Forelimb muscle (tissue), 1 donor: ENCODE measurements around the gene RELB. TPM values are rescaled to one million over a fixed set of nuclear protein-coding genes. Genes with fewer than 3 reads are reported as not detected.
A peak's percentile ranks its signal among the peaks of the same experiment; 100 is the strongest.

ENCODE experiments used
- DNase-seq: peaks from one replicate; pipeline ENCODE4 v3.0.0-alpha.2; 2013; ENCODE audit warnings: low read depth
- polyA plus RNA-seq: library from polyadenylated mRNA; unstranded; fragments of 120-200 nt; gene quantifications from one replicate; pipeline ENCODE4 v1.2.1, GENCODE V29; 2013; ENCODE audit not compliant: insufficient read length

RELB gene
- polyA plus RNA-seq, 1 donor: 4.8 TPM

DNA sequence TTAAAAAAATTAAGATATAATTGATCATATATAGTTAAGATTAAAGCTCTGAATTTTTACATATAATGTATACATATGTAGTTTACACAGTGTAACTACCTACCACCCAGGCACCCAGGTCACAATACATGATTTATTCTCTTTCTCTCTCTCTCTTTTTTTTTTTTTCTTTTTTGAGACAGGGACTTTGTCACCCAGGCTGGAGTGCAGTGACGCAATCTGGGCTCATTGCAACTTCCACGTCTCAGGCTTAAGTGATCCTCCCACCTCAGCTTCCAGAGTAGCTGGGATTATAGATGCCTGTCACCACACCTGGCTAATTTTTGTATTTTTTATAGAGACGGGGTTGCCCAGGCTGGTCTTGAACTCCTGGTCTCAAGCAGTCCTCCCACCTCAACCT, 18.8 kb downstream of the RELB start:
- no peak for DNase-seq

DNA sequence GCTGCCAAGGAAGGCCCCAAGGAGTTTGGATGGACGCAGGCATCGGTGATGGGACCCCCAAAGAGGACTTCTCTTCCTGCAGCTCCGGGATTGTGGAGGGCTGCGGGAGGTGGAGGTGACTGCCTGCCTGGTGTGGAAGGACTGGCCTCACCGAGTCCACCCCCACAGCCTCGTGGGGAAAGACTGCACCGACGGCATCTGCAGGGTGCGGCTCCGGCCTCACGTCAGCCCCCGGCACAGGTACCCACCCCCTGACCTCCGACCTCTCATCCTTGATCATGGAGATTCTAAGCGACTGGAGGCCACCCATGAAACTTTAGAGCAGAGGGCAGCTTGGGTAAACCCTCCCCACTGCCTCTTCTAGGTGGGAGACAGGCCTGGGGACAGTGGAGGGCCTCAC, 20.7 kb downstream of the RELB start:
- no peak for DNase-seq

DNA sequence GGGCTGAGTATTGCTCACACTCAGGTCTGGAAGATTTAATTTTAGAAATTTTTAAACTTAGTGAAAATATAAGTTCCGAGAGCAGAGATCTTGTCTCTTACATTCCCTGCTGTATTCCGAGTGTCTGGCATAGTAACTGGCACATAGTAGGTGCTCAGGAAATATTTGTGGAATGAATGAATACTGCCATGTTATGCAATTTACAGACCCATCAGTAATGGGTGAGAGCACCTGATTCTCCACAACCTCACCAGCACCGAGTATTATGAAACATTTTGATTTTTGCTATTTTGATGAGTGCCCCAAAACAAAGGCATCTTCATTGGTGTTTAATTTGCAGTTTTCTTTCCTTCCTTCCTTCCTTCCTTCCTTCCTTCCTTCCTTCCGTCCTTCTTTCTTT, 21.8 kb downstream of the RELB start:
- no peak for DNase-seq

DNA sequence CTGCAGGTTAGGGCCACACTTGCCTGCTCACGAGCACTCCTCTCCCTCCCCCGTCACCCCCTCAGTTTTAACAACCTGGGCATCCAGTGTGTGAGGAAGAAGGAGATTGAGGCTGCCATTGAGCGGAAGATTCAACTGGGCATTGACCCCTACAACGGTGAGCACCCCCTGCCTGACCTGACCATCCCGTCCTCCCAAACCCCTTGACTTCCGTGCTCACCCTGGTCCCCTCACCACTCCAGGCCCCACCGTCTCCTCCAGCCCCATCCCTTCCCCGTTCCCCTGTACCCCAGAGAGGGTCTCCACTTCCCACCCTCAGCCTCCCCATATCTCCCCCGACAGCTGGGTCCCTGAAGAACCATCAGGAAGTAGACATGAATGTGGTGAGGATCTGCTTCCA, 24.0 kb downstream of the RELB start:
- no peak for DNase-seq

DNA sequence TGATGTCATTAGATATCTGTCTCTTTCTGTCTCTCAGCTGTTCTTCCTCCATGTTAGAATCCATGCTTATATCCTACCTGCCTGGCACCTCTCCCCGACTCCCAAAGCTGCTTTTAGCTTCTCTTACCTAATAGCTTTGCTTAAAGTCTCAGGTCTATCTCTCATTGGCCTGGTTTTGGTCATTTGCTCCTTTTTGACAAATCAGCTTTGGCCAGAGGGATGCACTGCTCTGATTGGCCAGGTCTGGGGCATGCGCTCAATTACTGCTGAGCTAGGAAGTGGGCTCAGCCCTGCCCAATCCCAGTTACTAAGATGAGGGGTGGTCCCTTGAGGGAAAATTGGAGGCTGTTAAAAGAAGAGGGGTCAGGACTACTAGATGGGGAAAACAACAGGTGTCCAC, 26.1 kb downstream of the RELB start:
- DNase-seq: no peak

DNA sequence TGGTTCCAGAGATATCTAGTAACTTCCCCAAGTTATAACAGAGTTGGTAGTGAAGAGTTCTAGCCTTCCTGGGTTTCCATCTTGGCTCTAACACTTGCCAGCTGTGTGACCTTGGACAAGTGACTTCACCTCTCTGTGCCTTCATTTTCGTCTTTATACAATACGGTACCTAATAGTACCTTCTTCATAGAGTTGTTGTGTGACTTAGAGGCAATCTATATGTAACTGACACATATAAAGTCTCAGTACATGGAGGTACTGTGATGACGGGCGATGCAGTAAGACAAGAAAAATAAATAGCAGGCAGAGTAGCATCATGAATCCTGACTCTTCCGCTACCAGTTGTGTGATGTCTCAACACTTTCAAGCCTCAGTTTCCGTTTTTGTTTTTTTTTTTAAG, 29.6 kb downstream of the RELB start:
- DNase-seq: no peak

DNA sequence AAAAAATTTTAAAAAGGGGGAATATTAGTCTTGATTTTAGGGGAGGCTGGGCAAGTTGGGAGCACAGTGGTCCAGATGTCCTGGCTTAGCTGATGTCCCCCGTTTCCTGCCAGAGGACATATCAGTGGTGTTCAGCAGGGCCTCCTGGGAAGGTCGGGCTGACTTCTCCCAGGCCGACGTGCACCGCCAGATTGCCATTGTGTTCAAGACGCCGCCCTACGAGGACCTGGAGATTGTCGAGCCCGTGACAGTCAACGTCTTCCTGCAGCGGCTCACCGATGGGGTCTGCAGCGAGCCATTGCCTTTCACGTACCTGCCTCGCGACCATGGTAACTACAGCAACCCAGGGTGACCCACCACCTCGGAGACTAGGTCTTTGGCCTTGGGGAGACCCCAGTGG, 31.2 kb downstream of the RELB start:
- DNase-seq: no peak

DNA sequence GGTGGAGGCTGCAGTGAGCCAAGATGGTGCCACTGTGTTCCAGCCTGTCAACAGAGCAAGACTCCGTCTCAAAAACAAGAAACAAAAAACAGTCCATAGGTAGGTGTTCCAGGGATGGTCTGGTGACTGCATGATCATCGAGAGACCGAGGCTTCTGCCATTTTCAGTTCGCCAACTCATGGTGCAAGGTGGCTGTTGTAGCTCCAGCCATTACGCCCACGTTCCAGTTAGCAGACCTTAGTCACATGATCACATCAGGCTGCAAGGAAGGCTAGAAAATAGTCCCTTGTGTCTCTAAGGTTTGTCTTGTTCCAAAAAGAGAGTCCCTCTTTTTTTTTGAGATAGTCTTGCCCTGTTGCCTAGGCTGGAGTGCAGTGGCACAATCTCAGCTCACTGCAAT, 34.5 kb downstream of the RELB start:
- DNase-seq: no peak

DNA sequence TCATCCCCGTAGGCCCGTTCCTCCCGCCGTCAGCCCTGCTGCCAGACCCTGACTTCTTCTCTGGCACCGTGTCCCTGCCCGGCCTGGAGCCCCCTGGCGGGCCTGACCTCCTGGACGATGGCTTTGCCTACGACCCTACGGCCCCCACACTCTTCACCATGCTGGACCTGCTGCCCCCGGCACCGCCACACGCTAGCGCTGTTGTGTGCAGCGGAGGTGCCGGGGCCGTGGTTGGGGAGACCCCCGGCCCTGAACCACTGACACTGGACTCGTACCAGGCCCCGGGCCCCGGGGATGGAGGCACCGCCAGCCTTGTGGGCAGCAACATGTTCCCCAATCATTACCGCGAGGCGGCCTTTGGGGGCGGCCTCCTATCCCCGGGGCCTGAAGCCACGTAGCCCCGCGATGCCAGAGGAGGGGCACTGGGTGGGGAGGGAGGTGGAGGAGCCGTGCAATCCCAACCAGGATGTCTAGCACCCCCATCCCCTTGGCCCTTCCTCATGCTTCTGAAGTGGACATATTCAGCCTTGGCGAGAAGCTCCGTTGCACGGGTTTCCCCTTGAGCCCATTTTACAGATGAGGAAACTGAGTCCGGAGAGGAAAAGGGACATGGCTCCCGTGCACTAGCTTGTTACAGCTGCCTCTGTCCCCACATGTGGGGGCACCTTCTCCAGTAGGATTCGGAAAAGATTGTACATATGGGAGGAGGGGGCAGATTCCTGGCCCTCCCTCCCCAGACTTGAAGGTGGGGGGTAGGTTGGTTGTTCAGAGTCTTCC, 36.3 kb downstream of the RELB start:
- DNase-seq: no peak

DNA sequence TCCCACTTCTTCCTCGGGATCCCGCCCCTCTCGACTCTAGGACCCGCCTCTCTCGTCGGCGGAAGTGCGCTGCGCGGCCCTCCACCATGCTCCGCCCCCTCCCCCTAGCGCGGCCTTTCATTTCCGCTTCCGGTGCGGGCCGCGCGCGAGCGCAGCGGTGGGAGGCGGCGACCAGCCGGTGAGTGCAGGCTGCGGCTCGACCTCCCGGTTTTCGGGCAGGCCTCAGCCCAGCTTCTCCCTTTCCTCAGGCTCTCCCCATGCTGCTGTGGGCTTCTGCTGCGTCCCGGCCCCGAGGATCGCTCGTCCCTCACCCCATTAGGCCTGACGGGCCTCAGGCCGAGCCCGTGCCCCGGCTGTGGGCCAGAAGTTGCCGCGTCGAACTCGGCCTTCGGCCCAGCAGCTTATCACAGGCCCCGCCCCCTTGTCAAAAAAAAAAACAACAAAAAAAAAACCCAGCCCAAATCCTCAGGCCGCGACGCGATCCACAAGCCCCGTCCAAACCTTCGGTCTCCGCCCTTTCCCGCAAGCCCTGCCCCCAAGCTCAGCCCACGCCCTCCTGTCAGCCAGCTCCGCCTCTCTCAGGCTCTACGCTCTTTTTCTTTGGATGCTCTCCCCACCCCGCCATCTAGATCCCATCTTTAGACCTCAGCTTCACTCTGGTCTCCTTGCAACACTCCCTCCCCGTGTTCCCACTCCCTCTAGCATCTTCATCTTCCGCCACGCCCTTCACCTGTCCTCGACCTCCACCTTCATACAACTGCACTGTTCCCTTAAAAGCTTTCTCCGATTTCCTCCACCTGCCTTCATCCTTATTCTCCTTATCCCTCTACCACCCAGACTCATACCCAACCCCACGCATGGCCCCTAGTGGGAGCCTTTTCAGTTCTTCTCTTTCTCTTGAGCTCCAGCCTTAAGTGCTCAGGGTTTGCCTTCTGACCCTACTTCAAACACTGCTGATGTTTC, 37.9 kb downstream of the RELB start, which contains the start of gene CLASRP:
Gene CLASRP, plus strand, starts transcription at position 115 of the 963 bp plus-strand sequence. CDS start 1,168 bp downstream, outside the sequence.
- peak; percentile 74 for DNase-seq

DNA sequence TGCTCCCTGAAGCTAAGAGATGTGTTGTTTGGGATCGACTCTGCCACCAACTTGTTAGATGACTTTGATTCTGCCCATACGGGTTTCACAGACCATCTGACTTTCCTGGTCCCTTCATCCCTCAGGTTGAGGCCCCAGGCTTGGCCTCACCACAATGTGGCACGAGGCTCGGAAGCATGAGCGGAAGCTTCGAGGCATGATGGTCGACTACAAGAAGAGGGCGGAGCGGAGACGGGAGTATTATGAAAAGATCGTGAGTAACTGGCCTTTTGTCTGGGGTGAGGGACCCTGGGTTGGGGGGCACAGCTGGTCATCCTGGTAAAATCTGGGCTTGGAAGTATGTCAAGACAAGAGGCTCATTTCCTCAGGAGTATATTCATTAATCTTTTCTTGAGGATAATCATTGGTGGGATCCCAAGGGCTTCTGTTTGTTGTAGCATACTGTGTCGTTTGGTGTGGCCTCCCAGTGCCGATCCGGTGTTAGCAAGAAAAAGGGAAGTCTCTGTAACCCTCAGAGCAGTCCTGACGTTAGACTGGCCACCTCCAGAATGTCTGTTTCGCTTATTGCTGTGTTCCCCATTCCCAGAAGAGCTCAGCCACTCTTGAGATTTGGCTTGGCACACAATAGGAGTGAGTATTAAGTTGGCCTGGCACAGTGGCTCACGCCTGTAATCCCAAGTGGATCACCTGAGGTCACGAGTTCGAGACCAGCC, 39.0 kb downstream of the RELB start:
- no peak for DNase-seq

DNA sequence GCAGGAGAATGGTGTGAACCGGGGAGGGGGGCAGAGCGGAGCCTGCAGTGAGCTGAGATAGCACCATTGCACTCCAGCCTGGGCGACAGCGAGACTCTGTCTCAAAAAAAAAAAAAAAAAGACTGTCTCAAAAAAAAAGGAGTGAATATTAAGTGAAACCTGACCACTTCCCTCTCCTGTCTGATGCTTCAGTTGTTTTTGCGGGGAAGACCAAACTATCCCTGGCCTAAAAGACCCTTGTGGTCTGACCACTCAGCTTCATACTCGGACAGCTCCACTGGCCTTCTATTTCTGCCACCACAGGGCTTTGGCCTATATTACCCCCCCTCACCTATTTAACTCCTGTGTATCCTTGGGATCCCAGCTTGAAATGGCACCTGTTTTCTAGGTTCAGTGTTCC, 39.9 kb downstream of the RELB start:
- DNase-seq: no peak

DNA sequence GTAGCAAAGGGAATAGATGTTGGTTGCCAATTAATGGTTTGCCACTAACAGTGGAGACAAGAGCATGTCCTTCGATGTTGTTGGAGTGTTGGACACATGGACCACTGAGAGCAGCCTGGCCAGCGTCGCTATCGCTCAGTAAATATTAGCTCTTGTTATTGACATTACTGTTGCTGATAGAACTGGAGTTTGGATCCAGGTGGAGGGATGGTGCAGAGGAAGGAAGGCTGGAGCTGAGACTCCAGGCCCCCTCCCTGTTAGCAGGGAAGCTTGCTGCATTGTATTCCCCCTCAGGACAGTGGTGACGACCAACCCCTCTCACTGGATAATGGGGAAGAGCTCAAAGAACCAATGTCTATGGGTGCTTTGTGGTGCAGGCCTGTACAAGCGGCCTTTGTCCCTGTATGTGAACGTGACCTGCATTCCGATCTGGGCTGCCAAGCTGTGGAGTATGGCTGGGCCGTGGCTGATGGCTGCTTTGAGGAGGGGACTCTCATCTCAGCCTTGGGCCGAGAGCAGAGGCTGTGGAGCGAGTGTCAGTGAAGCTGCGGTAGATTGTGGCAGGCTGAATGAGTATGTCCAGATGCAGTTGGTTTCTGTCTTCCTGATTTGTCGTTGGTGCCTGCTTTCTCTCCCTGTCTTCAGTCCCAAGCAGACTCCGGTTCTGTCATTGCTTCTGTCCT, 44.5 kb downstream of the RELB start:
- DNase-seq: no peak

DNA sequence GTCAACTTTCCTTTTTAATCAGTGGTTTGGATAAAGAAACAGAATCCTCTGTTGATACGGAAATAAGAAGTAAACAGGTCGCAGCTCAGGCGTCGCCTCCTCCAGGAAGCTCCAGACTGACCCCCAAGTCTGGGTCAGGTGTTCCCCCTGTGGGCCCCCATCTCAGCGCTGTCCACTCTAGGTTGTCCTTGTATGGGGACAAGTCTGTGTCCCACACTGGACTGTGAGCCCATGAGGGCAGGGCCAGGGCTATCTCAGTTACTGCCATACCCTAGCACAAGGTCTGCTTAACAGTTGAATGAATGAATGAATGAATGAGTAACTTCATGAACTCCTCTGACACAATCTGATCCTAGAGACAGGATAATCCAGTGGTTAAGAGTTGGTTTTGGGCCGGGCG, 45.1 kb downstream of the RELB start:
- no peak for DNase-seq

DNA sequence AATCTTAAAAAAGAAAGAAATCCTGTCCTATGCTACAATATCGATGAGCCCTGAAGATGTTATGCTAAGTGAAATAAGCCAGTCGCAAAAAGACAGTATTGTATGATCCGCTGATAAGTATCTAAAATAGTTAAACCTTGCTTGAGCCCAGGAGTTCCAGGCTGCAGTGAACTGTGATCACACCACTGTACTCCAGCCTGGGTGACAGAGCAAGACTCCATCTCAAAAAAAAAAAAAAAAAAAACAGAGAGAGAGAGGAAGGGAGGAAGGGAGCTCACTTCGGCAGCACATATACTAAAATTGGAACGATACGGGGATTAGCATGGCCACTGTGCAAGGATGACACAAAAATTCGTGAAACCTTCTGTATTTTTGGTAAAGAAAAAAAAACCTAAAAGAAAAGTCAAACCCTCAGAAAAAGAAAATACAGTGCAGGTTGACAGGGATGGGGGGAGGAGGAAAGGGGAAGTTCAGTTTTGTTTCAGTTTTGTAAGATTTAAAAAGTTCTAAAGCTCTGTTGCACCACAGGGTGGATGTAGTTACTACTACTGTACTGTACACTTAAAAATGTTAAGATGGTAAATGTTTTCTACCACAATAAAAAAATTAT, 46.0 kb downstream of the RELB start:
- no peak for DNase-seq

DNA sequence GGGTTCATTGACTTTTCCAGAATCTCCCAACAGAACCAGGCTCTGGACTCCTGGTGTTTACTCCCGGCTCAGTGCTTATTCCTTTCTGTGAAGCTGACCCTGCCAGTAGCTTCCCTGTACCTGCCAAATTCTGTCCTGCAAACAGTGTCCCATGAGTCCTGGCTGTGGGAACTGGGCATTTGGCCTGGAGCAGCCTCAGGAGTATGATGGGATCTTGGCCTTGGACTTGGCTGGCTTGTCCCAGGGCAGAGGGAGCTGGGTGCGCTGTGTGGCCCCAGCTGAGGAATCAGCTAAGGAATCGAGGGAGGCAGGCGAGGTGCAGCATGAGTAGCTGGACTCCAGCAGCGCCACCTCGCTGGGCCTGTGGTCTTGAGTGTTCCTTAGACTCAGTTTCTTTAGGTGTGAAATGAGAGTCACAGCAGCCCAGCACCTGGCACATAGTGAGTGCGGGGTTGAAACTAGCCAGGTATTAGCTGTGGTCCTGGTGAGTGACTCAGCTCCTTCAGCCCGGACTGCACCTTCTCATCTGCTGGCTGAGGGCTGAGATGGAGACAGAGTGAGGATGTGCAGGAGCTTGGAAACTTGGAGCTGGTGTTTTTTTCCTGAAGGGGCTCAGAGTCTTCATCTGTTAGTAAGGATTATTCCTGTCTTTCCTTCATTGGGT, 47.9 kb downstream of the RELB start:
- no peak for DNase-seq

DNA sequence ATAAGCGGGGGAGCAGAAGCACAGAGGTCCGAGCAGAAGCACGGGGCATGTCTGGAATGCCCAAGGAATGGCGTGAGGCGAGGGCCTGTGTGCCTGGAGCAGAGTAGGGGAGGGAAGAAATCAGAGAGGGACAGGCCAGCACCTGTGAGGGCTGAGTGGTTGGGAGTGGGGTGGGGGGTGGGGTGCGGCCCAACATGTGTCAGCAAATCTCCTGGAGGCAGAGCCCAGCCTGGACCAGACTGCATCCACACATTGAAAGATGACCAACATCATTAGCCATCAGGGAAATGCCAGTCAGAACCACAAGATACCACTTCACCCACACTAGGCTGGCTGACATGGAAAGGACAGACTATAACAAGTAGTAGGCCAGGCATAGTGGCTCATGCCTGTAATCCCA, 48.8 kb downstream of the RELB start:
- no peak for DNase-seq

DNA sequence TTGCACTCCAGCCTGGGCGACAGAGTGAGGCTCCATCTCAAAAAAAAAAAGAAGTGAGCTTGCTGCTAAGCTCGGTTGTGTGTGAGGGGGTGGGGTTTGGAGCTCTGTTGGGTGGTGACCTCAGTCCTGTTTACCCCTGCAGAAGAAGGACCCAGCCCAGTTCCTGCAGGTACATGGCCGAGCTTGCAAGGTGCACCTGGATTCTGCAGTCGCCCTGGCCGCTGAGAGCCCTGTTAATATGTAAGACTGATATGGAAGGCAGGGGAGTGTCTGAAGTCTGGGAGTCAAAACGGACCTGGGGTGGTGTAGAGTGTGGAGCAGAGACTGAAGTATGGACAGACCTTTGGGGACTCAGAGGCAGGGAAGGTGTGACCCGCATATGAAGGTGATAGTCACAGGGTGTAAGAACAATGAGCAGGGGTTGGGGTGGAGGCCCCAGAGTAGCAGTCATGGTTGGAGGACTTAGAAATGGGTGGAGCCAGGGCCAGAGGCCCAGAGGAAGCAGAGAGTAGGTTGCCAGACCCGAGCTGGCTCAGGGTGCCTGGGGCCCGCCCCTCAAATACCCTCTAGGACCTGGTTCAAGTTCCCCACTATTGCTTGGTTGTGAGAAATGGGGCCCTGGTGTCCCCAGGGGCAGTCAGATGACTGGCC, 50.8 kb downstream of the RELB start:
- DNase-seq: no peak

DNA sequence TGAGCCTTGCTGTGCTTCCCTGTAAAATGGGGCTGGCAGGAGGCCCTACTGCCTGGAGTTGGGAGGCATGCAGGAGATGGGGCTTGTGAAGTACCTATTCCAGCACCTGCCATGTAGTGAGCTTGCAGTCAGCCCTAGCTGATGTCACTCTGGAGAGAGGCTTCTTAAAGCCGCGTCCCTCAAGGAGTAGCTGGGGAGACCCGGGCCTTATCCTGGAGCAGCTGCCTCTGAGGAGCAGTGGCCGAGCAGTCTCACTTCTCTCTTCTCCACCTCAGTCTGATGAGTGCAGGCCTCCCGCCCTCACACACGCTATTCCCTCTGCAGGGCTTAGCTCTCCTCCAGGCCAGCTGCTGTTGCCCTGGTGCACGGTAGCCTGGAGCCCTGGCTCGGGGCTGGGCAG, 55.6 kb downstream of the RELB start:
- DNase-seq: no peak

DNA sequence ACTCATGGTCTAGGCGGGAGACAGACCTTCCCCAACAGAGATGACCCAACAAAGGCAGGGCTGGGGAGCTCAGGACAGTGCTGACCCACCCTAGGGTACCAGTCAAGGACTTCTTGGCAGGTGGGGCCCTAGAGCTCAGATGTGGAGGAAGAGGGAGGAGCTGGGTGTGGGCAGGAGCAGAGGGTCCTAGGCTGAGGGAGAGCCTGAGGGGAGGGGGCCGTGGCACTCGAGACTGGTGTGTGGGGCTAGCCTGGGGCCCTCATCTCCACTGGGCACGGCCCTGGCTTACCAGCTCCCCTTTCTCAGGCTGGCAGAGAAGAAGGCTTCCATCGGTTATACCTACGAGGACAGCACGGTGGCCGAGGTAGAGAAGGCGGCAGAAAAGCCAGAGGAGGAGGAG, 56.2 kb downstream of the RELB start:
- DNase-seq: no peak
